ENCODE measurements around the gene BRAP.

GRCh38 chr12:111650912-111651311 lies 34.8 kb downstream of the BRAP start:
- TF ChIP-seq CTCF (IDR thresholded peaks at IDR 0.05; ENCODE audit: poor library complexity, severe bottlenecking) (no peak), EZH2 (IDR thresholded peaks at IDR 0.05; ENCODE audit: borderline replicate concordance, insufficient read depth, low read length, poor library complexity, severe bottlenecking) (no peak), POLR2AphosphoS5 (IDR thresholded peaks at IDR 0.05) (no peak), EP300 (conservative IDR thresholded peaks at IDR 0.05; ENCODE audit: poor library complexity, severe bottlenecking) (no peak), REST (IDR thresholded peaks at IDR 0.05; ENCODE audit: borderline replicate concordance) (no peak), RAD21 (conservative IDR thresholded peaks at IDR 0.05) (no peak), MXI1 (conservative IDR thresholded peaks at IDR 0.05; ENCODE audit: poor library complexity, severe bottlenecking) (no peak)

Data from neural cell (in vitro differentiated cells).